HTERT RPE-1 (cell line): ENCODE measurements around the gene CD72.
"Not testable (repeated sequence)": the region's sequence is repeated elsewhere in the genome, so short reads cannot be mapped to it uniquely, and the experiment has no call there.

Source experiments
- in situ Hi-C: fragments of 300-500 bp; cut with MboI; formaldehyde crosslinking; loops from 4 replicates; pipeline ENCODE4 v1.14.3; 2020; ENCODE audit warnings: low sequenced_read_pairs

The CD72 gene

GRCh38 chr9:35650341-35651158, 32.3 kb upstream of the CD72 start, which contains the start of gene SIT1:
Gene SIT1 (minus strand): TSS chr9:35650931. CDS start chr9:35650853, 78 bp downstream.
- in situ Hi-C loops, result no loop called here

GRCh38 chr9:35649431-35650340, 31.5 kb upstream of the CD72 start:
- in situ Hi-C loops, result no loop called here

GRCh38 chr9:35646533-35647265, 28.5 kb upstream of the CD72 start:
- in situ Hi-C loops, result no loop called here

- in situ Hi-C loops, result no loop called here
Observed at GRCh38 chr9:35646153-35646532, 27.9 kb upstream of the CD72 start.

GRCh38 chr9:35645736-35646135, 27.5 kb upstream of the CD72 start:
- in situ Hi-C loops, result not testable (repeated sequence)

GRCh38 chr9:35643046-35643445, 24.8 kb upstream of the CD72 start:
- in situ Hi-C loops, result no loop called here

GRCh38 chr9:35641478-35641877, 23.3 kb upstream of the CD72 start:
- in situ Hi-C loops, result not testable (repeated sequence)

- in situ Hi-C loops, result not testable (repeated sequence)
Observed at GRCh38 chr9:35640431-35640830, 22.2 kb upstream of the CD72 start.

GRCh38 chr9:35639631-35640030, 21.4 kb upstream of the CD72 start:
- in situ Hi-C loops, result no loop called here

GRCh38 chr9:35639225-35639624, 21.0 kb upstream of the CD72 start:
- in situ Hi-C loops, result not testable (repeated sequence)

- in situ Hi-C loops, result not testable (repeated sequence)
Observed at GRCh38 chr9:35638751-35639150, 20.5 kb upstream of the CD72 start.

- in situ Hi-C loops, result not testable (repeated sequence)
Observed at GRCh38 chr9:35637427-35637955, 19.3 kb upstream of the CD72 start.

GRCh38 chr9:35636877-35637246, 18.6 kb upstream of the CD72 start:
- in situ Hi-C loops, result not testable (repeated sequence)

GRCh38 chr9:35636135-35636876, 18.1 kb upstream of the CD72 start:
- in situ Hi-C loops, result no loop called here

- in situ Hi-C loops, result no loop called here
Observed at GRCh38 chr9:35635730-35636129, 17.5 kb upstream of the CD72 start.

GRCh38 chr9:35629597-35629996, 11.4 kb upstream of the CD72 start:
- in situ Hi-C loops, result no loop called here

- in situ Hi-C loops, result no loop called here
Observed at GRCh38 chr9:35628389-35628991, 10.3 kb upstream of the CD72 start.

GRCh38 chr9:35627575-35627974, 9.4 kb upstream of the CD72 start:
- in situ Hi-C loops, result no loop called here

GRCh38 chr9:35619800-35620158, 1.6 kb upstream of the CD72 start:
- in situ Hi-C loops, result no loop called here
